C4-2B (cell line): ENCODE data around the gene ELMO2.

Experiments used
- ZFX ChIP-seq: fragments of 450-650 bp; IDR thresholded peaks from 2 replicates; pipeline ENCODE4 v1.6.1; 2017
- TF ChIP-seq, protein P1 (sequence below): fragments of 450-650 bp; conservative IDR thresholded peaks from 2 replicates; pipeline ENCODE4 v1.5.1; 2017; ENCODE audit warnings: mild to moderate bottlenecking

GRCh38 chr20:46322641-46323040 lies 83.8 kb downstream of the ELMO2 start:
- TF ChIP-seq, protein P1, sequence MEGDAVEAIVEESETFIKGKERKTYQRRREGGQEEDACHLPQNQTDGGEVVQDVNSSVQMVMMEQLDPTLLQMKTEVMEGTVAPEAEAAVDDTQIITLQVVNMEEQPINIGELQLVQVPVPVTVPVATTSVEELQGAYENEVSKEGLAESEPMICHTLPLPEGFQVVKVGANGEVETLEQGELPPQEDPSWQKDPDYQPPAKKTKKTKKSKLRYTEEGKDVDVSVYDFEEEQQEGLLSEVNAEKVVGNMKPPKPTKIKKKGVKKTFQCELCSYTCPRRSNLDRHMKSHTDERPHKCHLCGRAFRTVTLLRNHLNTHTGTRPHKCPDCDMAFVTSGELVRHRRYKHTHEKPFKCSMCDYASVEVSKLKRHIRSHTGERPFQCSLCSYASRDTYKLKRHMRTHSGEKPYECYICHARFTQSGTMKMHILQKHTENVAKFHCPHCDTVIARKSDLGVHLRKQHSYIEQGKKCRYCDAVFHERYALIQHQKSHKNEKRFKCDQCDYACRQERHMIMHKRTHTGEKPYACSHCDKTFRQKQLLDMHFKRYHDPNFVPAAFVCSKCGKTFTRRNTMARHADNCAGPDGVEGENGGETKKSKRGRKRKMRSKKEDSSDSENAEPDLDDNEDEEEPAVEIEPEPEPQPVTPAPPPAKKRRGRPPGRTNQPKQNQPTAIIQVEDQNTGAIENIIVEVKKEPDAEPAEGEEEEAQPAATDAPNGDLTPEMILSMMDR = no peak
- TF ChIP-seq ZFX = no peak
